ENCODE data around the gene EML5.

DNA sequence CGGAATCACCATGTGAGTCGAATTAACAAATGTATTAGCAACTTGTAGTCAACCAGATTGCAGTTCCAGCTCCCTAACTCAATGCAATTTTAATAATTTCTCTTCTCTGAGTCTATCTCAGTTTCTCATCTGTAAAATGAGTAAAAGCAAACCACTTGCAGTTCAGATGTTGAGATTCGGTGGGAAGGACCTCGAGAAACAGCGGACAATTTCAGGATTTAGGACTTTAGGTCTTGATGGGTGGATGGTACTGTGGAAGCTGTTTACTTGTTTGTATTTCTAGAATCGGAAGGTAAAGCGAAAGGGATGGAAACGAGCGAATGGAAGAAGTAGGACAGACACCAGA lies 31.2 kb upstream of the EML5 start:
- TF ChIP-seq FOXM1 (IDR thresholded peaks at IDR 0.05; ENCODE audit: borderline replicate concordance, low read depth) (no peak), NFIC (IDR thresholded peaks at IDR 0.05) (no peak), EP300 (IDR thresholded peaks at IDR 0.05; ENCODE audit: borderline replicate concordance) (no peak), TAF1 (IDR thresholded peaks at IDR 0.05; ENCODE audit: low read depth) (no peak), MAX (IDR thresholded peaks at IDR 0.05) (no peak), TCF12 (IDR thresholded peaks at IDR 0.05; ENCODE audit: low read depth) (no peak), EGR1 (IDR thresholded peaks at IDR 0.05) (no peak), CEBPB (IDR thresholded peaks at IDR 0.05) (no peak), CREB1 (IDR thresholded peaks at IDR 0.05; ENCODE audit: low read depth) (no peak)
- TF ChIP-seq, protein P1, sequence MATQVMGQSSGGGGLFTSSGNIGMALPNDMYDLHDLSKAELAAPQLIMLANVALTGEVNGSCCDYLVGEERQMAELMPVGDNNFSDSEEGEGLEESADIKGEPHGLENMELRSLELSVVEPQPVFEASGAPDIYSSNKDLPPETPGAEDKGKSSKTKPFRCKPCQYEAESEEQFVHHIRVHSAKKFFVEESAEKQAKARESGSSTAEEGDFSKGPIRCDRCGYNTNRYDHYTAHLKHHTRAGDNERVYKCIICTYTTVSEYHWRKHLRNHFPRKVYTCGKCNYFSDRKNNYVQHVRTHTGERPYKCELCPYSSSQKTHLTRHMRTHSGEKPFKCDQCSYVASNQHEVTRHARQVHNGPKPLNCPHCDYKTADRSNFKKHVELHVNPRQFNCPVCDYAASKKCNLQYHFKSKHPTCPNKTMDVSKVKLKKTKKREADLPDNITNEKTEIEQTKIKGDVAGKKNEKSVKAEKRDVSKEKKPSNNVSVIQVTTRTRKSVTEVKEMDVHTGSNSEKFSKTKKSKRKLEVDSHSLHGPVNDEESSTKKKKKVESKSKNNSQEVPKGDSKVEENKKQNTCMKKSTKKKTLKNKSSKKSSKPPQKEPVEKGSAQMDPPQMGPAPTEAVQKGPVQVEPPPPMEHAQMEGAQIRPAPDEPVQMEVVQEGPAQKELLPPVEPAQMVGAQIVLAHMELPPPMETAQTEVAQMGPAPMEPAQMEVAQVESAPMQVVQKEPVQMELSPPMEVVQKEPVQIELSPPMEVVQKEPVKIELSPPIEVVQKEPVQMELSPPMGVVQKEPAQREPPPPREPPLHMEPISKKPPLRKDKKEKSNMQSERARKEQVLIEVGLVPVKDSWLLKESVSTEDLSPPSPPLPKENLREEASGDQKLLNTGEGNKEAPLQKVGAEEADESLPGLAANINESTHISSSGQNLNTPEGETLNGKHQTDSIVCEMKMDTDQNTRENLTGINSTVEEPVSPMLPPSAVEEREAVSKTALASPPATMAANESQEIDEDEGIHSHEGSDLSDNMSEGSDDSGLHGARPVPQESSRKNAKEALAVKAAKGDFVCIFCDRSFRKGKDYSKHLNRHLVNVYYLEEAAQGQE (IDR thresholded peaks at IDR 0.05; ENCODE audit: low read depth), result no peak

Data from Ishikawa (cell line).